Stimulated activated CD8-positive, alpha-beta memory T cell treated with anti-CD3 and anti-CD28 coated beads, Interleukin-7, amount 100 ng/mL, for 24 hours (primary cell): ENCODE measurements around the gene PRKN.

Source experiments
- DNase-seq: peaks from one replicate; pipeline ENCODE4 v3.0.0-alpha.2; 2020; ENCODE audit warnings: low read depth

Gene PRKN

DNA sequence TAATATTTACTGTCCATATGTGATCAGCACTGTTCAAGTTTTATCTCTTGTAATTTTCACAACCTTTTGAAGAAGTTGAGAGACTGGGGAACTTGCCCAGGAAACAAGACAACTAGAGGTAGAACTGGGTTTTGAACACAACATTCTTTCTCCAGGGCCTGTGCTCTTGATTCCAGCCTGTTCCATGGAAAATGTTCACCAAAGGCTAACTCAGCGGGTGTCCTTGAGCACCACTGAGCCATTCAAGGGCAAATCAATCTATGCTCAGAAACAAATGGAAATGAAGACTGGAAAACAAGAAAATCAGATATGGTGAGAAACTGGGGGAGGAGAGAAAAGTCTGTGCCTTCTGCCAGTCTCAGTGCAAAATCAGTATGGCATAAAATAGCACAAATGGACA lies 771.5 kb downstream of the PRKN start:
- DNase-seq = no peak

- DNase-seq = no peak
Measured at GRCh38 chr6:161954699-161955276, 772.8 kb downstream of the PRKN start.

- DNase-seq = no peak
Measured at GRCh38 chr6:161954077-161954476, 773.5 kb downstream of the PRKN start.

DNA sequence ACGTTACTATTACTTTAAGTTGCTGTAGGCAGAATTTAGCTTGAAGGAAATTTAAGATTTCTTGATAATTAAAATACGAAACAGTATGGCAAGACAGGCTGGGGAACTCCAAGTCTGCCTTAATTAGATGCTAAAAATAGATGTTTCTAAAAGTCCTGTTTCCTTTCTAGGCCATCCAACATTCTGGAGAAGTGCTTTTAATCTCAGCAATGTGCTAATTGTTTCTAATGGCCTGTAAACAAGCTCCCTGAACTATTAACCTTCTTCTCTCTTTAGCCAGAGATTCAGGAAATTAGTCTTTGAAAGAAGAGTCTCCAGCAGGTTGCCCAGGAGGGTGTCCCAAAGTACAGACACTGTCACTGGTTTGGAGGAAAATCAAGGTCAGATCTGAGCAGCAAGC lies 776.4 kb downstream of the PRKN start:
- DNase-seq = no peak

GRCh38 chr6:161949531-161949930 lies 778.0 kb downstream of the PRKN start:
- no peak for DNase-seq

GRCh38 chr6:161948462-161948861 lies 779.1 kb downstream of the PRKN start:
- DNase-seq = no peak

- no peak for DNase-seq
Measured at GRCh38 chr6:161947371-161947770, 780.2 kb downstream of the PRKN start.

DNA sequence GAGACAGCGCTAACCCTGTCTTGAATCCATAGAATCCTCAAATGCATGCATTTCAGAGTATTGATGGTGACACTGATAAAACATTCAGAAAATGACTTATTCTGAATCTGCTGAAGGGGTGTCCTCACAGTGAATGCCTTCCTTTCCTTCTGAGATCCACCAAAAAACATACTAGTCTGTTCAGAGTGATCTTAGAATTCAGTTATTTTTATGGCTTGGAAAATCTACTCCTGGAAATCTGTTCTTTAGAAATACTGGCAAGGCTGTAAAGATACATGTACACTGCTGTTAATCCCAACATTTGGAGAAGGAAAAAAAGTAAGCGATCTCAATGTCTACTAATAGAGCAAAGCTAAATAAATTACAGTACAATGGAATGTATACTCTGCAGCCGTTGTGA lies 781.1 kb downstream of the PRKN start:
- no peak for DNase-seq

DNA sequence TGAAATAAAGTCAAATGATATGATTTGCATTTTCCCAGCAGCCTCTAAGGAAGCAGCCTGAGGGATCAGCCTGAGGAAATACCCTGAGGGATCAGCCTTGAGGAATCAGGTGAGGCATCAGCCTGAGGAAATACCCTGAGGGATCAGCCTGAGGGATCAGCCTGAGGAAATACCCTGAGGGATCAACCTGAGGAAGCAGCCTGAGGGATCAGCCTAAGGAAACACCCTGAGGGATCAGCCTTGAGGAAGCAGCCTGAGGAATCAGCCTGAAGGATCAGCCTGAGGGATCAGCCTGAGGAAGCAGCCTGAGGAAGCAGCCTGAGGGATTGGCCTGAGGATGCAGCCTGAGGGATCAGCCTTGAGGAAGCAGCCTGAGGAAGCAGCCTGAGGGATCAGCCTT lies 784.0 kb downstream of the PRKN start:
- DNase-seq = no peak

DNA sequence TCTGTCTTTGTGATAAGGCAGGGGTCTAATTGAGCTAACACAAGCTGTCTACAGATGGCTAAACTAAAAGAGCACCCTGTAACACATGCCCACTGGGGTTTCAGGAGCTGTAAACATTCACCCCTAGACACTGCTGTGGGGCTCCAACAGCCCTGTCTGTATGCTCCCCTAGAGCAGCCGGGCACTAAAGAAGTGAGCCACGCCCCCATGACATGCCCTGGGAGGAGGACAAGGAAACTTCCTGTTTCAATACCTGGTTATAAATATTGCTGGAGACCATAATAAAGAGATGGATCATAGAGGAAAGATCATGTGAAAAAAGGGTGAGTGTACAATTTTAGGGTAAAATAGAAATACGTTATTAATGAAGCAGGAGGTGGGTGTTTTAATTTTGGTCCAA lies 786.0 kb downstream of the PRKN start:
- no peak for DNase-seq

GRCh38 chr6:161940519-161940918 lies 787.0 kb downstream of the PRKN start:
- no peak for DNase-seq

- DNase-seq = no peak
Measured at GRCh38 chr6:161926324-161926723, 801.2 kb downstream of the PRKN start.

DNA sequence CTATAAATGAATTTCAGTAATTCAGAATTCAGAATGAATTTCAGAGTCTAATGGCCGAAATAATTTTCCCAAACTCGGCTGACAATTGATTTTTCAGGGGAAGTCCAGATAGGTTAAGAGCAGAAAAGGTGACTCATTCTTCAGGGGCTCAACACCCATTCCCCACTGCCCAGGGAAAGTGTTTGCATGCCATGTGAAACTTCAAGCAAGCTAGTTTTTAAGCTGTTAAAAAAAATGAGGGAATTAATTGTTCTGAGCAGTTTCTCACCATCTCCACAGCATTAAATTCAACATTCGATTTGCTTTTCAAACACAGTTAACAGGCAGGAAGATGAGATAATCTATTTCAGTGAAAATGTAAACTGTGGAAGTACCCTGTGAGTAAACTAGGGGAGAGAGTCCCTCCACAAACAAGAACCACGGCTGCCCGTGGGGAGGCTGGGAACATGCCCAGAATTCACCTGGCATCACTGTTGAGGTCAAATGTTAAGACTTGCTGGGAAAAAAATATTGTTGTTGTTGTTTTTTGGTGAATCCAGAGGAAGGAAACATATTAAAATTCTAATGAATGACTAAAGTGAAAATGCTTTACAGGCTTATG lies 803.0 kb downstream of the PRKN start:
- no peak for DNase-seq

- no peak for DNase-seq
Measured at GRCh38 chr6:161922631-161923119, 804.9 kb downstream of the PRKN start.

- no peak for DNase-seq
Measured at GRCh38 chr6:161921602-161922395, 805.8 kb downstream of the PRKN start.

DNA sequence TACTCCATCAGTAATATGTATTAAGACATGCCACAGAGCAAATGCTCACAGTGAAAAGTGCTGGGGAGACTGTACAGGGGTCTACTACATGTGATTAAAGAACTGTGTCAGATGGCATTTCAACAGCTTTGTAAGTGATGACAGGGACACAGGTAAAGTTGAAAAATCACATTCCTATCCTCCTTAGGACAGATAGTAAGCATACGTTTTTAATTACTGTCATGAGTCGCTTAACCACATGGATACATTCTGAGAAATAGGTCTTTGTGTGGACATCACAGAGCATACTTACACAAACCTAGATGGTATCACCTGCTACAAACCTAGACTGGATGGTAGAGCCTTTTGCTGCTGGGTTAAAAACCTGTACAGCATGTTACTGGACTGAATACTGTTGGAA lies 807.9 kb downstream of the PRKN start:
- no peak for DNase-seq

GRCh38 chr6:161918628-161919205 lies 808.8 kb downstream of the PRKN start:
- no peak for DNase-seq

DNA sequence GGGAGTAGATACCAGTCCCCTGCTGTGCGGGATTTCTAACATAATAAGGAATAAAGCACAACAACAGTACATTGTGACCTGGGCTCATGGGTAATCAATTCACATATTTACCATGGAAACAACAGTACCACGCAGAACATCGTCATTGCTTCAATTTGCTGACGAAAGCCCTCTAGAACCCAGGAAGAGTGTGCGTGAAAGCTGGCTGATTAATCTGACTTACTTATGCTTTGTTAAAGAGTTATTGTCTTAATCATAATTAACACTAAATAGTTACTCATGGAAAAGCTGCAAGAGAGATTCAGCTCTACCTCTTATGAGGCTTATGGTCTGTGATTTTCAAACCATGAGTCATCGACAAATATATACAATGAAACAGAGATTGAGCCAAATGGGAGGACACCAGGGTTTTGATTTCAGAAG lies 809.4 kb downstream of the PRKN start:
- no peak for DNase-seq

DNA sequence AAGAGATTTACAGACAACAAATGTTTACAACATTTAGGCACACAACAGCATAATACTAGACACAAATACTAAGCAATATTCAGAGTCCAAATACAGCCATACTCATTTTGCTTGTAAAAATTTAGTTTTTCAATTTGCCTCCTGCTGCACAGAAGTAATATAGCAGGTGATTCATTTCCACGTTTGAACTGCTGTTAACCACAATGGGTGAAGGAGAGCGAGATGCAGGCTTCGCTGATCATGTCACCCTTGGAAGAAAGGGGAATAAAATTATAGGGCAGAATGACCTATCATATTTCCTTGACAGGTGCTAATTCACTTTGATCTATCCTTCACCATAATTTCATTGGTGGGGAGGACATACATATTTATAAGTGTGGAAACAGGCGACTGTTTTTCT lies 809.9 kb downstream of the PRKN start:
- no peak for DNase-seq

GRCh38 chr6:161915456-161915964 lies 812.1 kb downstream of the PRKN start:
- no peak for DNase-seq

DNA sequence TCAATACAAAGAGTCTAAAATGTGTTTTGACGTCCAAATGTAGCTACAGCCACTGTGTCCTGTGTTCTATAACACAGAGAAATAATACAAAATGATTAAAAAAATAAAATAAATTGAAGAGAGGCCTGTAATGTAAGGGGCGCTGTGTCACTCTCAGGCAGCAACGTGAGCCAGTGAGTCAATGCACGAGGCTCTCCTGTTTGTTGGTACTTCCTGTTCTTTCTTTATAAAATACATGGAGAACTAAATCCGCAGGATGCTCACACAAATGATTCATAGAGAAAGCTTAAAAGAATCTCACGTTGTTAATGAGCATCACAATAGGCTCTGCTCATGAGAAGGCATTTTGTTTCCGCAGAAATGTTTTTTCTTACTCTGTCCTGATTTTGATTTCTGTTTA lies 818.7 kb downstream of the PRKN start:
- DNase-seq = no peak

DNA sequence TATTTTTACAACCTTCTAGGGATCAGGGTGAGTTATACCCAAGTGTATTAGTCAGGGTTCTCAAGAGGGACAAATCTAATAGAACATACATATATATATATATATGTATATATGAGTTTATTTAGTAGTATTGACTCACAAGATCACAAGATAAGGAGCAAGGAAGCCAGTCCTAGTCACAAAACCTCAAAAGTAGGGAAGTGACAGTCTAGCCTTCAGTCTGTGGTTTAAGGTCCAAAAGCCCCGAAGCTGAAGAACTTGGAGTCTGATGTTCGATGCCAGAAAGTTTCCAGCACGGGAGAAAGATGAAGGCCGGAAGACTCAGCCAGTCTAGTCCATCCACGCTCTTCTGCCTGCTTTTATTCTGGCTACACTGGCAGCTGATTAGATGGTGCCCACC lies 821.0 kb downstream of the PRKN start:
- no peak for DNase-seq
